C4-2B (cell line): ENCODE measurements around the gene TCERG1L.

ENCODE experiments used
- ZFX ChIP-seq: fragments of 450-650 bp; IDR thresholded peaks from 2 replicates; pipeline ENCODE4 v1.6.1; 2017
- TF ChIP-seq, protein P1 (sequence below): fragments of 450-650 bp; conservative IDR thresholded peaks from 2 replicates; pipeline ENCODE4 v1.5.1; 2017; ENCODE audit warnings: mild to moderate bottlenecking

DNA sequence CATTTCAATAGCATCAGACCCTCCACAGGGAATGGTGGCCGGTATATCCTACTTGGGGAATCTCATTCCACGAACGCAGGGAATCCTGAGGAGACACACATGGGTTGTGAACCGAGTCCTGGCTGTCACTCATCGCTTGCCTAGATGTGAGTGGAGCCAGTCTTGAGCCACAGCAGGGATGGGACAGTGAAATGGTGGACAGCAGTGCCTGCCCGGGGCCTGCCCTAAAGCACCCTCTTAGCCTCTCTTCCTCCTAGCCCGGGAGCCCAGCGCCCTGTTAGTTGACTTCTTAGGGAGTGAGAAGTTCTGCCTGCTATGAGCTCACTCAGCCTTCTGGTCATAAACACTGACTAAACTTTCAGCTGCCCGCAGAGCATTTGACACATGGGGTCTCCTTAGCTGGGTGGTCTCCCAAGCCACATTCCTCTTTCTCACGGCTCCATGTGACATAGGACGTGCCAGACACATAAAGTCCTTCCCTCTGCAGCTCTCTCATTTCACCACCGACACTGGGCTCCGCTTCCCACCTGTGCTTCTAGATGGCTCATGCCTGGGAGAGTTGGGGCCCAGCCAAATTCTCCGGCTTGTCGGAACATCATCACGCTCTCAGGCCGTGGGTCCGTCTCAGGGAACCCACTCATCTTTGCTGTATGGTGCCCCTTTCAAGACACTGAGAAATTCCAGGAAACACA is 60.9 kb downstream of the TCERG1L start:
- TF ChIP-seq, protein P1, sequence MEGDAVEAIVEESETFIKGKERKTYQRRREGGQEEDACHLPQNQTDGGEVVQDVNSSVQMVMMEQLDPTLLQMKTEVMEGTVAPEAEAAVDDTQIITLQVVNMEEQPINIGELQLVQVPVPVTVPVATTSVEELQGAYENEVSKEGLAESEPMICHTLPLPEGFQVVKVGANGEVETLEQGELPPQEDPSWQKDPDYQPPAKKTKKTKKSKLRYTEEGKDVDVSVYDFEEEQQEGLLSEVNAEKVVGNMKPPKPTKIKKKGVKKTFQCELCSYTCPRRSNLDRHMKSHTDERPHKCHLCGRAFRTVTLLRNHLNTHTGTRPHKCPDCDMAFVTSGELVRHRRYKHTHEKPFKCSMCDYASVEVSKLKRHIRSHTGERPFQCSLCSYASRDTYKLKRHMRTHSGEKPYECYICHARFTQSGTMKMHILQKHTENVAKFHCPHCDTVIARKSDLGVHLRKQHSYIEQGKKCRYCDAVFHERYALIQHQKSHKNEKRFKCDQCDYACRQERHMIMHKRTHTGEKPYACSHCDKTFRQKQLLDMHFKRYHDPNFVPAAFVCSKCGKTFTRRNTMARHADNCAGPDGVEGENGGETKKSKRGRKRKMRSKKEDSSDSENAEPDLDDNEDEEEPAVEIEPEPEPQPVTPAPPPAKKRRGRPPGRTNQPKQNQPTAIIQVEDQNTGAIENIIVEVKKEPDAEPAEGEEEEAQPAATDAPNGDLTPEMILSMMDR, result no peak
- no peak for TF ChIP-seq ZFX
